GM18520 (cell line): Measurements from ENCODE around the gene PCBP4.
"Not testable (repeated sequence)": the region's sequence is repeated elsewhere in the genome, so short reads cannot be mapped to it uniquely, and the experiment has no call there.

Source experiments
- ATAC-seq: cut with Tn5 transposase; IDR thresholded peaks from one replicate; pipeline ENCODE4 v1.9.1; 2021; ENCODE audit not compliant: unreplicated experiment

PCBP4 gene

DNA sequence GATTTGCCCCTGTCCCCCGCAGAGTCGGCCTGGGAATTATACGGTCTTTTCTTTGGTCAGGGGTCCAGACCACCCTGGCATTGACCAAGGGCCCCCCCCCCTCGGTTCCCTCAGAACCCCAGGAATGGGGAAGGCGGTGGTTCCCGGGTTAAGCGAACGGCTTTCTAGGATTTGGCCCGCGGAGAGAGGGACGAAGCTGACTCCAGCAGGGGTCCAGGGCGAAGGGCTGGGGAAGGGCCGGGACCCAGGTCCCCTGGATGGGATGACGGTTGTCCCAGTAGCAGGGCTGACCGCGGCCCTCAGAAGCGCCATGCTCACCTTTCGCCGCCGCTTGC lies 25.8 kb downstream of the PCBP4 start:
- no peak for ATAC-seq

- no peak for ATAC-seq
Measured at GRCh38 chr3:51940648-51941462, 26.4 kb downstream of the PCBP4 start.

DNA sequence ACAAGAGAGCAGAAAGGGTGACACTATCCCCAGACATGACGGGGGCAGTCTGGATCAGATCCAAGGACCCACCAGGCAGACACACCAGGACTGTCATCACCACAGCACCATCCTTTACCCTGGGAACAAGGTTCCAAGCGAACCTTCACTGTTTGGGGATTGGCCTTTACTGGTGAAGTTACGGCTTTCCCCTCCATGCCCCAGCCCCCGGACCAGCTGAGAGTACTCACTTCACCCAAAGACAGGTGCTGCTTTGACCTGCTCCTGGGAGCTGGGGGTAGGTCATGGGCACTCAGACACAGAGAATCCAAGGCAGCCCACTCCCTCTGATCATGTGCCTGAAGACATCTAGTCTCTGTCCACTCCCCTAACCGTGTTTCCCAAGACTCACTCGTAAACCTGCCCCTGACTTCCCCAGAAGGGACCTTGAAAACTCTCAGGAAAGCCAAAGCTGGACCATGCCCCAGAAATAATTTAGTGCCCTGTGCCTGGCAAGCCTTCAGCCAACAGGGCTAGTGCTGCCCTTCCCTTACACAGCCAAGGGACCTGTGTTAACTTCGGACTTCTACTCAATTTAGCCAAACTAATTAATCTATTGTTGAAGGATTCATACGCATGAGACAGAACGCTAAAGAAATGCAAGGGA lies 28.4 kb downstream of the PCBP4 start:
- ATAC-seq: no peak

DNA sequence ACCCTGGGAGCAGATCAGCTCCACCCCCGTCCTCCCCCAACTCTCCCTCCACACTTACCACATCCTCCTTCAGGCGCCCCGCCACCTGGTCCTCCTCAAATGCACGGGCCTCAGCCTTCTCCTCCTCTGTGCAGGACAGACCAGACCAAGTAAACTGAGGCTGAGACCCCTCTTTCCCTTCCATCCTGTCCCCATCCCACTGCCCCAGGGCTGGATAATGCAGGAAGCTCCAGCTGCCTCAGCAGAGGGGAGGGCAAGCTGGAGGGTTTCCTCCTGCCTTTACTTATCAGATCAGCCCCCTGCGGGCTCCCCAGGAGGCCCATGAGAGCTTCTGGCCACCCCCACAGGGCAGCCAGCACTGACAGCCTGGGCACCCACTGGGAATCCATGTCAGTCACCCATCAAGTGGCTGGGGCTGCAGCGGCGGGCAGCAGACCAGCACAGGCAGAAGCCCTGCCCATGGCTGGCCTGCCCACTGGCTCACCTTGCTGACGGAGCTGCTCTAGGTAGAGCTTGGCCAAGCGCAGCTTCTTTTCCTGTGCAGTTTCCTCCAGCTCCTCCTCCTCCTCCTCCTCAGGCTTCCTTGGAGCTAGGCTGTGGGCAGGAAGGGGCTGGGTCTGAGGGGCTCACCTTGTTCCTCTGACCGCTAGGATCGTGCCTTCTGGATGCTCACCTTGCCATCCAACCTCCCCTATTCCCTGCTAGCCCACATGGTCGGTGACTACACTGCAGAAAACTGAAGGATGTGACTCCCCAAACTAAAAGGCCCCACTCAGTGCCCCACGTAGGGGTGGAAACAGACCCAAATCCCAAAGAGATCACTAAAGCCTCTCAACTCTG lies 29.4 kb downstream of the PCBP4 start:
- ATAC-seq: no peak

DNA sequence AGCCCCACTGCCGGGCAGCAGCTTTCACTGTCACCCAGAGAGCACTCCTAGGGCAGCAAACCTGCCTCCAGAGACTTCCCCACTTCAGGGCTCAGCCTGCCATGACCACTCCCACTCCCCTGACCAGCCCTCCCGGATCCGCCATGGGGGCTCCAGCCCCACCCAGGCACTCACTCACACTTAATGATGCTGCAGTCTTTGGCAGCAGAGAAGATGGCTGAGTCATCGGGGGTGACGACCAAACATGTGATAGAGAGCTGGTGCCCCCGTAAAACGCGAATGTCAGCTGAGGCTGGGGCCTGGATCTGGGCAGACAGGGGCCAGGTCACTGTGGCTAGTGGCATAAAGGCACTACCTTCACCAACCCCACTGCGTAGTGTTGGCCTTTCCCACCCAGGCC lies 30.2 kb downstream of the PCBP4 start:
- ATAC-seq: no peak

DNA sequence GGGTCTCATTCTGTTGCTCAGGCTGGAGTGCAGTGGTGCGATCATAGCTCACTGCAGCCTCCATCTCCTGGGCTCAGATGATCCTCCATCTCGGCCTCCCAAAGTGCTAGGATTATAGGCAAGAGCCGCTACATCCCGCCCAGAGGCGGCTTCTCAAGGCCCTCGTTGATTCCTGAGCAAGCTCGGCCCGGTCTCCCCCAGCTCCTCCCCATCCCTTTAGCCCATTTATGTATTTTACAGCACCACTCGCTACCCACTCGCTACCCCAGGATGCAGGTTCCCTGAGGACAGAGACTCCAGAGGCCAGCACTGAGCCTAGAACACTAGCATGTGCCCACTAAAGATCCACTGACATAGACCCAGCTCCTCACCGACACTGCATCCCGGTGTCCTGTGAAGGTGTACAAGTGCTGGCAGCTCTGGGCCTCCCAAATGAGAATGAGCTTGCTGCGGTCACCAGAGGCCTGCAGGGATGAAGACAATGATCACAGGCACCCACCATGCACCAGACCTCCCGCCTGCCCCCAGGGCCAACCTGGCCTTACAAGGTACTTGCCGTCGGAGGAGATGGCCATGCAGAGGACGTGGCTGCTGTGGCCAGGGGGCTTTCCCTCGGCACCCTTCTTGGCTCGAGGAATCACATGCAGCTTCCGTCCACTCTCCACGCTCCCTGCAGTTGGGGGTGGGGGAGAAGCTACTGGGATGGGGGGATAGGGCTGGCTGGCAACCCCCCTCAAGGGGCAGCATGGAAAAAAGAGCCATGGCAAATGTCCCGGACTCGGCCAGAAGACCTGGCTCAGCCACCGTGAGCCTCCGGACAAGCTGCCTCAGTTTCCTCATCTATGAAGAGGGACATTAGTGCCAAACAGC lies 31.1 kb downstream of the PCBP4 start:
- no peak for ATAC-seq

DNA sequence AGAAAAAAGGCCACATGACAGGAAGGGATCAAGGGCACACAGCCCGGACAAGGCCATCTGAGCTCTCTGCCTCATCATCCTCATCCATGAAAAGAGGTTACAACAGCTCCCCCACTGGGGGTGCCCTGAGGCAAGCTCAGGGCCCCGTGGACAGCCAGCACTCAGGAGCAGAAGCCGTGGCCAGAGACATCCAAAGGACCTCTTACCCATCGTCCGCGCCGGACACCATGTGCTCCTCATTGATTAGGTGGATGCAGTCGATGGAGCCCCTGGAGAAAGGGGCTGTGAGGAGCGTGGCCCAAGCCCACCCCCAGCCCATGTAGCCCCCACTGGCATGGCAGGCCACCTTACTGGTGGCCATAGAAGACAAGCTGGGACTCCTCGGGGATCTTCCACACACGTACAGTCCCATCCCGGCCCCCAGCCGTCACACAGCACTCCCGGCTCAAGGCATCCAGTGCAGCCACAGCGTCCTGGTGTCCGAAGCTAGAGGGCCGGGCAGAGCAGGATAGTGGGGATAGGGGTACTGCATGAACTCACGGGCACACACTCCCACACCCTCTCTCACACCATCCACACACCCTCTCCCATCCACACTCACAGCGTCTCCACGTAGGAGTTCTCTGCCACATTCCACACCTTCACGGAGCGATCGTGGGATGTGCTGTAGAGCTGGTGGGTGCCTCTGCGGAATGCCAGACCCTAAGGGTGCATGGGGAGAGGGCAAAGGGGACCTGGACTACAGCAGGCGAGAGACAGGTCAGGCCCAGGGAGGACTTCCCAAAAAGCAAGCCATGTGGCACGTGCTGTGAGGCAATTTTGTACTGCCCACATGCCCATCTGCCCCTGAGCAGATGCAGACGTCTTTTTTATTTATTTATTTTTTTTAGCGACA lies 32.0 kb downstream of the PCBP4 start:
- no peak for ATAC-seq

DNA sequence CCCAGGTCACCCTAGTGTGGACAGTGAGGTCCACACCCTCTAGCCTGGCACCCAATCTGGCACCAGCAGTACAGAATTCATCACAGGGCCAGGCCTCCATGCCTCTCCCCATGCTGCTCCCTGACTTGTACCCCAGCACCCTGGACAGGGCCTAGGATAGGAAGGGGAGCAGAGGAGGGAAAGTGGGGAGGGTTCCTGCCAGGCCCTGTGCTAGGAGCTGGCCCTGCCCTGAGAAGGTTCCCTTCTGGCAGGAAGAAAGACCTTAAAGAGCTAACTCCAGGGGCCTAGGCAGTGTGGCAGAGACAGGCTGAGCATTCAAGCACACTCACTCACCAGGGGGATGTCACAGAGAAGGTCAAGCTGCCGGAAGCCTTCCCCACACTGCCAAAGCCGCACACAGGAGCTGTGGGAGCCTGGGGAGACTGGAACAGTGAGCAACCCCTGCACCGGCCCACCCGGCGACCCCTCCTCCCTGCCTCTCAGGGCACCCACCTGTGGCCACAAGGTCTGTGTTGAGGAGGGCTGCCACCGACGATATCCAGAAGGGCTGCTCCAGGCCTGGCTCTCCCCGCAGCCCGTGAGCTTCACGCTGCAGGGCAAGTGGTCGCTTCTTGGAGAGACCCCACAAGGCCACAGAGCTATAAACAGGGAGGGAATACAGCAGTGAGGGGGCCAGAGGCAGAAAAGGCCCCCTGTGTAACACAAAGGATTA lies 33.0 kb downstream of the PCBP4 start:
- ATAC-seq: no peak

DNA sequence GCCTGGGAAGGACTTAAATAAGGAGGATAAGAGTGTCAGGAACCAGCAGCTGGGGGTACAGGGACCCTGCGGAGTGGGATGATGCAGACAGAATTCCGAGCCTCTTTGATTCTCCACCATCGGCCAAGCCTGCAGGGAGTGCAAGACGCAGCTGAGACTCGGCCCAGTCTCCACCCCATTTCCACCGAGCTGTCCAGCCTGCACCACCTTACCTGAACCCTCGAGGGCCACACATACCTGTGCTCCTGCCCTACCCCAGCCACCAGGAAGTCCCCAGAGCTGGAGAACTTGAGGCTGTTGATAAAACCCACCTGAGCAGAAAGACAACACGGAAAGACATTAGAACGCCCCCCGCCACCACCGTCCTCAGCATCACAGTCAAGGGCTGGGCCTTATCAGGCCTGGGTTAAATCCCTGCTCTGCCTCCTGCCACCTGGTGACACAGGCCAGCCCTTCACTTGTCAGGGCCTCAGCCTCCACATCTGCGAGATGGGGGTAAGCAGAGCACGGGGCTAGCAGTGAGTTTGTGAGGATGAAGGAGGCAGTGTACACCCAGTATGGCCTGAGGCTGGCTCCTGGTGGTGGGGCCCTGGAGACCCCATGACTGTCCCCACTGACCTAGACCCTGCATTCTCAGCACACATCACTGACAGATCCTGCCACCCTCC lies 33.6 kb downstream of the PCBP4 start:
- ATAC-seq: no peak

GRCh38 chr3:51932471-51933370 lies 34.5 kb downstream of the PCBP4 start:
- ATAC-seq: no peak

DNA sequence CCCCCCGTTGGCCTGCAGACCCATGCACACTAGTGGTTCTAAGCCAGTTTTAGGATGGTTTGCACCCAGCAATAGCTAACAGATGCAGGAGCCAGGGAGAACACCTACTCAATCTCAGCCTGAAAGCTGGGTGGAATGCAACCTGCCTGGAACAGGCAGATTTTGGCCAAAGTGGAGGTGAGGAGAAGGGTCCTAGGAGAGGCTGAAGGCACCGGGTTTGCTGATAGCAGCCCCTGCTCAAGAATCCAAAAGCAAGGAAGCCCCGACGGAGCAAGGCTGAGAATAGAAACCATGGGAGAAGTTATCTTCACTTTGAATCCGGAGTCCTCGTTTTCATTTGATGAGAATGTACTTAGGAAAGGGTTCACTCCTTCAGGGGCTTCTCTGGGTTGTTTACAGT lies 35.5 kb downstream of the PCBP4 start:
- ATAC-seq: no peak

DNA sequence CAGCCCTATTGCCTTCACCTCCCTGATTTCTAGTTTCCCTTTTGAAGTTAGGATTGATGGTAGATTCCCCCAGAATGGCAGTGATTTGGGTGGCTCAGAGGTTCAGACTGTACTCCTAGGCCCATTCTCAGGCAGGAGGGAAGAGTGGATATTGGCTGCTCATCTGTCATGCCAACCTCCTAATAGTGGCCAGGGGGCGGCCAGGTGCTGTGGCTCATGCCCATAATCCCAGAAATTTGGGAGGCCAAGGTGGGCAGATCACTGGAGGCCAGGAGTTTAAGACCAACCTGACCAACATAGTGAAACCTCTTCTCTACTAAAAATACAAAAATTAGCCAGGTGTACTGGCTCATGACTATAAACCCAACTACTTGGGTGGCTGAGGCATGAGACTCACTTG lies 36.8 kb downstream of the PCBP4 start:
- ATAC-seq: no peak

GRCh38 chr3:51929420-51930003 lies 37.7 kb downstream of the PCBP4 start:
- ATAC-seq: no peak

- ATAC-seq: not testable (repeated sequence)
Measured at GRCh38 chr3:51928981-51929380, 38.3 kb downstream of the PCBP4 start.

DNA sequence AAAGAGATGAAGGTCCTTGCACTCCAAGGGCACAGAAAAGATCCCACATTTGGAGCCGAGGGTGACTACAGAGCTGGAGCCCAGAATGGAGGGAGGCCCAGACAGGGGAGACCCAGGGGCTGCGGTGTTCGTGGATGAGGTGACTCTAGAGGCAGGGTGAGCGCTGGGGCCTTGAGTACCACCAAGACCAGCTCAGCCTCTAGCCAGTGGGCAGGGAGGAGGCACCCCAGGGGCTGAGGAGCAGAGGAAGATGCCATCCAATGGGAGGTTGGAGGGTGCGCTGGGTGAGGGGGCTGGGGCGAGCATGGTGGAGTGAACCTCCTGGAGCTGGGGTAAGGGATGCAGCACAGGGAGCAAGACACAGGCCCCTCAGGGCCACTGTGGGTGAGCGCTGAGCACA lies 38.8 kb downstream of the PCBP4 start:
- no peak for ATAC-seq

- no peak for ATAC-seq
Measured at GRCh38 chr3:51927061-51927977, 39.9 kb downstream of the PCBP4 start.
